Neural cell (in vitro differentiated cells): ENCODE data around the gene MOB3B.

Experiments
- POLR2AphosphoS5 ChIP-seq: IDR thresholded peaks from 2 replicates; pipeline ENCODE4 v1.6.1; 2012
- REST ChIP-seq: IDR thresholded peaks from 2 replicates; pipeline ENCODE4 v1.6.1; 2012; ENCODE audit warnings: borderline replicate concordance
- TF ChIP-seq, protein P1 (sequence below): fragments of 450-650 bp; IDR thresholded peaks from 2 replicates; pipeline ENCODE4 v1.5.1; 2014; ENCODE audit warnings: antibody characterized with exemption, mild to moderate bottlenecking, moderate library complexity; ENCODE audit not compliant: poor library complexity, severe bottlenecking

GRCh38 chr9:27358007-27358406 lies 171.6 kb downstream of the MOB3B start:
- TF ChIP-seq POLR2AphosphoS5 (no peak), REST (no peak)
- TF ChIP-seq, protein P1, sequence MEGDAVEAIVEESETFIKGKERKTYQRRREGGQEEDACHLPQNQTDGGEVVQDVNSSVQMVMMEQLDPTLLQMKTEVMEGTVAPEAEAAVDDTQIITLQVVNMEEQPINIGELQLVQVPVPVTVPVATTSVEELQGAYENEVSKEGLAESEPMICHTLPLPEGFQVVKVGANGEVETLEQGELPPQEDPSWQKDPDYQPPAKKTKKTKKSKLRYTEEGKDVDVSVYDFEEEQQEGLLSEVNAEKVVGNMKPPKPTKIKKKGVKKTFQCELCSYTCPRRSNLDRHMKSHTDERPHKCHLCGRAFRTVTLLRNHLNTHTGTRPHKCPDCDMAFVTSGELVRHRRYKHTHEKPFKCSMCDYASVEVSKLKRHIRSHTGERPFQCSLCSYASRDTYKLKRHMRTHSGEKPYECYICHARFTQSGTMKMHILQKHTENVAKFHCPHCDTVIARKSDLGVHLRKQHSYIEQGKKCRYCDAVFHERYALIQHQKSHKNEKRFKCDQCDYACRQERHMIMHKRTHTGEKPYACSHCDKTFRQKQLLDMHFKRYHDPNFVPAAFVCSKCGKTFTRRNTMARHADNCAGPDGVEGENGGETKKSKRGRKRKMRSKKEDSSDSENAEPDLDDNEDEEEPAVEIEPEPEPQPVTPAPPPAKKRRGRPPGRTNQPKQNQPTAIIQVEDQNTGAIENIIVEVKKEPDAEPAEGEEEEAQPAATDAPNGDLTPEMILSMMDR: no peak
